ENCODE data around the gene CATSPERD.

The CATSPERD gene

GRCh38 chr19:5676105-5676771, 44.2 kb upstream of the CATSPERD start:
- DNase-seq (ENCODE audit: low read depth): no peak
- no peak overlapping the region for H3K4me3 ChIP-seq (ENCODE audit: low read depth, low read length)
- TF ChIP-seq MAX (IDR thresholded peaks at IDR 0.05; ENCODE audit: low read depth, low read length) (no peak), CTCF (IDR thresholded peaks at IDR 0.05; ENCODE audit: low read depth, low read length) (no peak), MYC (IDR thresholded peaks at IDR 0.05; ENCODE audit: low read depth, low read length) (no peak), POLR2A (IDR thresholded peaks at IDR 0.05; ENCODE audit: extremely low read depth, insufficient read length) (no peak)

- DNase-seq (ENCODE audit: low read depth): no peak
- TF ChIP-seq MAX (IDR thresholded peaks at IDR 0.05; ENCODE audit: low read depth, low read length): no peak
- TF ChIP-seq POLR2A (IDR thresholded peaks at IDR 0.05; ENCODE audit: extremely low read depth, insufficient read length): no peak
- H3K4me3 ChIP-seq (ENCODE audit: low read depth, low read length): no peak overlapping the region
Observed at GRCh38 chr19:5676772-5677105, 43.7 kb upstream of the CATSPERD start.

- no peak for DNase-seq (ENCODE audit: low read depth)
- H3K4me3 ChIP-seq (ENCODE audit: low read depth, low read length): no peak overlapping the region
- TF ChIP-seq POLR2A (IDR thresholded peaks at IDR 0.05; ENCODE audit: extremely low read depth, insufficient read length) (no peak), MAX (IDR thresholded peaks at IDR 0.05; ENCODE audit: low read depth, low read length) (no peak), CTCF (IDR thresholded peaks at IDR 0.05; ENCODE audit: low read depth, low read length) (no peak), MYC (IDR thresholded peaks at IDR 0.05; ENCODE audit: low read depth, low read length) (no peak)
Observed at GRCh38 chr19:5677136-5677535, 43.3 kb upstream of the CATSPERD start.

GRCh38 chr19:5677580-5677979, 42.9 kb upstream of the CATSPERD start:
- H3K4me3 ChIP-seq (ENCODE audit: low read depth, low read length): no peak overlapping the region
- DNase-seq (ENCODE audit: low read depth): no peak
- TF ChIP-seq CTCF (IDR thresholded peaks at IDR 0.05; ENCODE audit: low read depth, low read length) (no peak), POLR2A (IDR thresholded peaks at IDR 0.05; ENCODE audit: extremely low read depth, insufficient read length) (no peak), MAX (IDR thresholded peaks at IDR 0.05; ENCODE audit: low read depth, low read length) (no peak), MYC (IDR thresholded peaks at IDR 0.05; ENCODE audit: low read depth, low read length) (no peak)

GRCh38 chr19:5678071-5678718, 42.2 kb upstream of the CATSPERD start:
- no peak for DNase-seq (ENCODE audit: low read depth)
- TF ChIP-seq MYC (IDR thresholded peaks at IDR 0.05; ENCODE audit: low read depth, low read length) (no peak), MAX (IDR thresholded peaks at IDR 0.05; ENCODE audit: low read depth, low read length) (no peak), POLR2A (IDR thresholded peaks at IDR 0.05; ENCODE audit: extremely low read depth, insufficient read length) (no peak), CTCF (IDR thresholded peaks at IDR 0.05; ENCODE audit: low read depth, low read length) (no peak)
- no peak overlapping the region for H3K4me3 ChIP-seq (ENCODE audit: low read depth, low read length)

- H3K4me3 ChIP-seq (ENCODE audit: low read depth, low read length): peak overlapping the region; percentile 86
- TF ChIP-seq MYC (IDR thresholded peaks at IDR 0.05; ENCODE audit: low read depth, low read length) (peak; percentile 39), MAX (IDR thresholded peaks at IDR 0.05; ENCODE audit: low read depth, low read length) (no peak)
- DNase-seq (ENCODE audit: low read depth): peak; percentile 21
Observed at GRCh38 chr19:5679289-5680083, 41.0 kb upstream of the CATSPERD start.
